ENCODE measurements around the gene IL1F10. TPM values are rescaled to one million over a fixed set of nuclear protein-coding genes. Genes with fewer than 3 reads are reported as not detected.

IL1F10 gene
- total and polyA plus RNA-seq, 12 donors = not detected

- Histone ChIP-seq H3K27me3 (peaks cover 0 to 8% (median 0%) of the 10 kb centered on the region in 7 donors), H3K4me1 (no peaks in the 10 kb centered on the region), H3K27ac (no peak overlapping the region), H3K9me3 (peaks cover 0 to 9% (median 0%) of the 10 kb centered on the region in 11 donors), H3K4me3 (no peak overlapping the region), H3K36me3 (no peaks in the 10 kb centered on the region)
- ATAC-seq (no peak), DNase-seq (no peak)
- 55 to 58% methylated on average over 1 of the region's 1 CpG for WGBS, 2 donors
- intact Hi-C loops (cut with DNase I) = no loop called here
- TF ChIP-seq CTCF (IDR thresholded peaks at IDR 0.05) = no peak
Measured at GRCh38 chr2:113060796-113061195, 7.0 kb upstream of the IL1F10 start.

GRCh38 chr2:113061241-113061640, 6.5 kb upstream of the IL1F10 start:
- no peak overlapping the region for H3K27ac ChIP-seq
- WGBS, 2 donors = 58 to 66% methylated on average over 2 of the region's 2 CpGs
- no peaks in the 10 kb centered on the region for H3K36me3 ChIP-seq
- H3K4me3 ChIP-seq = no peak overlapping the region
- no peak for ATAC-seq
- H3K27me3 ChIP-seq = peaks cover 0 to 8% (median 0%) of the 10 kb centered on the region in 7 donors
- H3K4me1 ChIP-seq = no peaks in the 10 kb centered on the region
- intact Hi-C loops (cut with DNase I) = no loop called here
- peaks cover 0 to 4% (median 0%) of the 10 kb centered on the region in 11 donors for H3K9me3 ChIP-seq
- no peak for DNase-seq
- TF ChIP-seq CTCF (IDR thresholded peaks at IDR 0.05) = no peak

GRCh38 chr2:113061896-113062770, 5.6 kb upstream of the IL1F10 start:
- WGBS, 2 donors = 87% methylated on average over 18 of the region's 18 CpGs
- peaks cover 0 to 8% (median 0%) of the 10 kb centered on the region in 7 donors for H3K27me3 ChIP-seq
- H3K4me1 ChIP-seq = no peaks in the 10 kb centered on the region
- TF ChIP-seq CTCF (IDR thresholded peaks at IDR 0.05) = no peak
- H3K9me3 ChIP-seq = no peaks in the 10 kb centered on the region
- intact Hi-C loops (cut with DNase I) = no loop called here
- H3K4me3 ChIP-seq = no peak overlapping the region
- H3K36me3 ChIP-seq = no peaks in the 10 kb centered on the region
- H3K27ac ChIP-seq = no peak overlapping the region
- DNase-seq (no peak), ATAC-seq (no peak)

GRCh38 chr2:113064281-113064680, 3.5 kb upstream of the IL1F10 start:
- no peak overlapping the region for H3K27ac ChIP-seq
- no peak for ATAC-seq
- no peaks in the 10 kb centered on the region for H3K4me1 ChIP-seq
- intact Hi-C loops (cut with DNase I) = no loop called here
- H3K27me3 ChIP-seq = peaks cover 0 to 8% (median 0%) of the 10 kb centered on the region in 7 donors
- no peak for DNase-seq
- no peak for TF ChIP-seq CTCF (IDR thresholded peaks at IDR 0.05)
- no peaks in the 10 kb centered on the region for H3K9me3 ChIP-seq
- WGBS, 2 donors = 85% methylated on average over 5 of the region's 5 CpGs
- no peak overlapping the region for H3K4me3 ChIP-seq
- H3K36me3 ChIP-seq = no peaks in the 10 kb centered on the region

Measured in heart right ventricle (tissue), 16 donors.